Transverse colon (tissue), 4 donors: Measurements from ENCODE around the gene UBE2Q1. TPM values are rescaled to one million over a fixed set of nuclear protein-coding genes. Genes with fewer than 3 reads are reported as not detected.
A peak's percentile ranks its signal among the peaks of the same experiment; 100 is the strongest.
"Not testable (repeated sequence)": the region's sequence is repeated elsewhere in the genome, so short reads cannot be mapped to it uniquely, and the experiment has no call there.

ENCODE experiments used
- DNase-seq: peaks from one replicate; pipeline ENCODE4 v3.0.0-alpha.2; 2019
- H3K27ac ChIP-seq, 4 donors: fragments of 200-600 bp; sonication (generic); 2 replicates each; pipeline ENCODE4 v1.5.1; 2016 to 2018; ENCODE audit warnings: inconsistent platforms in 4 of 4
- H3K27me3 ChIP-seq: fragments of 200-600 bp; sonication (generic); 2 replicates; pipeline ENCODE4 v1.5.1; 2017; ENCODE audit warnings: inconsistent platforms
- H3K36me3 ChIP-seq, 4 donors: fragments of 200-600 bp; sonication (generic); 2 replicates each; pipeline ENCODE4 v1.5.1; 2017 to 2019; ENCODE audit warnings: inconsistent platforms in 4 of 4
- H3K4me1 ChIP-seq, 4 donors: fragments of 200-600 bp; sonication (generic); 2 replicates each; pipeline ENCODE4 v1.5.1; 2017 to 2020; ENCODE audit warnings: inconsistent platforms in 4 of 4
- H3K4me3 ChIP-seq, 4 donors: fragments of 200-600 bp; sonication (generic); 1 replicate in 1 of 4; 2 replicates in 3 of 4; pipeline versions ENCODE4 v1.5.1 to v1.6.1; 2017 to 2019; ENCODE audit warnings: inconsistent platforms in 4 of 4
- H3K9me3 ChIP-seq, 2 donors: fragments of 200-600 bp; sonication (generic); 2 replicates each; pipeline ENCODE4 v1.5.1; 2017 to 2019; ENCODE audit warnings: inconsistent platforms in 2 of 2
- CTCF ChIP-seq, 5 experiments: fragments of 200-600 bp in 3 of 5; fragments of 450-650 bp in 2 of 5; sonication (generic) in 3 of 5; IDR thresholded peaks; 1 replicate in 2 of 5; 2 replicates in 3 of 5; pipeline ENCODE4 v1.5.1; 2016 to 2017; ENCODE audit warnings: antibody characterized with exemption in 5 of 5, inconsistent platforms in 3 of 5, mild to moderate bottlenecking in 2 of 5, moderate library complexity in 1 of 5
- EP300 ChIP-seq: sonication (generic); formaldehyde crosslinking; IDR thresholded peaks from one replicate; pipeline ENCODE4 v1.6.1; 2017; ENCODE audit warnings: antibody characterized with exemption, low read depth
- POLR2A ChIP-seq: fragments of 450-650 bp; IDR thresholded peaks from one replicate; pipeline ENCODE4 v1.6.1; 2016; ENCODE audit warnings: antibody characterized with exemption, mild to moderate bottlenecking, moderate library complexity
- POLR2AphosphoS5 ChIP-seq, 3 donors: sonication (generic); formaldehyde crosslinking; IDR thresholded peaks; one replicate each; pipeline ENCODE4 v1.6.1; 2016; ENCODE audit warnings: antibody characterized with exemption in 3 of 3
- WGBS, 2 donors: methylation state at CpG; one replicate each; pipeline ENCODE4 v1.1.5; 2018; ENCODE audit warnings: low coverage in 1 of 2; 5-methylcytosine and 5-hydroxymethylcytosine counted together
- in situ Hi-C, 4 donors: fragments of 200-750 bp; cut with MboI; loops; one replicate each; pipeline versions ENCODE4 v1.15.0 to v1.15.1; 2017; ENCODE audit warnings: low sequenced_read_pairs in 3 of 4, low pct_ligation_motif_present in 1 of 4, low pct_unique_long_range_greater_than_20kb in 1 of 4
- intact Hi-C: fragments of 100-400 bp; cut with DNase I; formaldehyde crosslinking; loops from one replicate; pipeline ENCODE4 v1.15.1; 2023; ENCODE audit warnings: low total_unique reads
- total RNA-seq, 4 donors: library from RNA; depleted of rRNA; stranded (reverse); fragments of >200 nt; gene quantifications; one replicate each; pipeline ENCODE4 v1.1.0, GENCODE V29; 2016

UBE2Q1 gene
- total RNA-seq, 4 donors from 2014 or later, result 10.1 to 33.9 (median 26.6) TPM

GRCh38 chr1:154541231-154541630, 17.2 kb downstream of the UBE2Q1 start:
- no peaks in the 10 kb centered on the region for H3K36me3 ChIP-seq
- no peak overlapping the region for H3K4me3 ChIP-seq
- H3K27ac ChIP-seq, result no peak overlapping the region
- TF ChIP-seq CTCF (IDR thresholded peaks at IDR 0.05) (no peak), EP300 (no peak), POLR2AphosphoS5 (IDR thresholded peaks at IDR 0.05) (no peak), POLR2A (no peak)
- H3K9me3 ChIP-seq, result no peaks in the 10 kb centered on the region
- no peaks in the 10 kb centered on the region for H3K4me1 ChIP-seq
- 56 to 67% methylated on average over 4 to 6 of the region's 6 CpGs for WGBS, 2 donors
- in situ Hi-C loops (loop anchor here in 1 of 4 donors (10.0 kb wide), 1 partner anchor 56 kb away; no protein-coding TSS in a partner anchor), intact Hi-C loops (no loop called here)
- no peaks in the 10 kb centered on the region for H3K27me3 ChIP-seq
- no peak for DNase-seq

GRCh38 chr1:154539486-154540483, 18.7 kb downstream of the UBE2Q1 start:
- intact Hi-C loops, result no loop called here
- no peak overlapping the region for H3K4me3 ChIP-seq
- WGBS, 2 donors, result 76% methylated on average over 9 of the region's 9 CpGs; no CpG with 5 or more reads in 1 of the 2 donors
- H3K27me3 ChIP-seq, result no peaks in the 10 kb centered on the region
- H3K9me3 ChIP-seq, result no peaks in the 10 kb centered on the region
- in situ Hi-C loops, result loop anchor here in 1 of 4 donors (10.0 kb wide), 1 partner anchor 55 kb away; no protein-coding TSS in a partner anchor
- H3K27ac ChIP-seq, result no peak overlapping the region
- H3K4me1 ChIP-seq, result no peaks in the 10 kb centered on the region
- no peak for TF ChIP-seq CTCF (IDR thresholded peaks at IDR 0.05)
- TF ChIP-seq POLR2AphosphoS5 (IDR thresholded peaks at IDR 0.05), result no peak
- TF ChIP-seq EP300, result no peak
- TF ChIP-seq POLR2A, result no peak
- no peak for DNase-seq
- no peaks in the 10 kb centered on the region for H3K36me3 ChIP-seq

- in situ Hi-C loops (no loop called here), intact Hi-C loops (no loop called here)
- DNase-seq, result no peak
- TF ChIP-seq CTCF (IDR thresholded peaks at IDR 0.05) (no peak), EP300 (no peak), POLR2A (no peak), POLR2AphosphoS5 (IDR thresholded peaks at IDR 0.05) (peak in 1 of 3 donors; percentile 13)
- Histone ChIP-seq H3K4me3 (no peak overlapping the region), H3K36me3 (no peaks in the 10 kb centered on the region), H3K4me1 (no peaks in the 10 kb centered on the region), H3K27ac (no peak overlapping the region), H3K27me3 (no peaks in the 10 kb centered on the region), H3K9me3 (no peaks in the 10 kb centered on the region)
- 60 to 78% methylated on average over 1 to 7 of the region's 7 CpGs for WGBS, 2 donors
These were observed 21.9 kb downstream of the UBE2Q1 start for GRCh38 chr1:154536570-154536969.

GRCh38 chr1:154533952-154534844, 24.3 kb downstream of the UBE2Q1 start:
- TF ChIP-seq CTCF (IDR thresholded peaks at IDR 0.05) (peak; percentile 36 to 50 (median 38)), EP300 (no peak)
- WGBS, 2 donors, result 46 to 59% methylated on average over 8 to 11 of the region's 11 CpGs
- intact Hi-C loops, result no loop called here

GRCh38 chr1:154531950-154532349, 26.5 kb downstream of the UBE2Q1 start:
- H3K36me3 ChIP-seq, H3K27me3 ChIP-seq, H3K9me3 ChIP-seq, H3K4me1 ChIP-seq, H3K4me3 ChIP-seq, intact Hi-C loops, DNase-seq, in situ Hi-C loops, H3K27ac ChIP-seq: not testable (repeated sequence)
- 96% methylated on average over 4 of the region's 13 CpGs; no CpG with 5 or more reads in 1 of the 2 donors for WGBS, 2 donors

More at GRCh38 chr1:154533952-154534844, 24.3 kb downstream of the UBE2Q1 start:
- H3K4me3 ChIP-seq, result no peak overlapping the region
- H3K9me3 ChIP-seq, result no peaks in the 10 kb centered on the region
- in situ Hi-C loops, result no loop called here
- no peaks in the 10 kb centered on the region for H3K27me3 ChIP-seq
- peak; percentile 54 for DNase-seq
- no peaks in the 10 kb centered on the region for H3K36me3 ChIP-seq
- no peak overlapping the region for H3K27ac ChIP-seq
- H3K4me1 ChIP-seq, result no peaks in the 10 kb centered on the region
